Measurements from ENCODE around the gene GNAZ.
"Not testable (repeated sequence)": the region's sequence is repeated elsewhere in the genome, so short reads cannot be mapped to it uniquely, and the experiment has no call there.

GNAZ gene

GRCh38 chr22:23070418-23071229, at the start of gene GNAZ:
Gene GNAZ (plus strand): TSS chr22:23070519. CDS start chr22:23095696, 25,177 bp downstream.
- DNase-seq, result peak; percentile 22

DNA sequence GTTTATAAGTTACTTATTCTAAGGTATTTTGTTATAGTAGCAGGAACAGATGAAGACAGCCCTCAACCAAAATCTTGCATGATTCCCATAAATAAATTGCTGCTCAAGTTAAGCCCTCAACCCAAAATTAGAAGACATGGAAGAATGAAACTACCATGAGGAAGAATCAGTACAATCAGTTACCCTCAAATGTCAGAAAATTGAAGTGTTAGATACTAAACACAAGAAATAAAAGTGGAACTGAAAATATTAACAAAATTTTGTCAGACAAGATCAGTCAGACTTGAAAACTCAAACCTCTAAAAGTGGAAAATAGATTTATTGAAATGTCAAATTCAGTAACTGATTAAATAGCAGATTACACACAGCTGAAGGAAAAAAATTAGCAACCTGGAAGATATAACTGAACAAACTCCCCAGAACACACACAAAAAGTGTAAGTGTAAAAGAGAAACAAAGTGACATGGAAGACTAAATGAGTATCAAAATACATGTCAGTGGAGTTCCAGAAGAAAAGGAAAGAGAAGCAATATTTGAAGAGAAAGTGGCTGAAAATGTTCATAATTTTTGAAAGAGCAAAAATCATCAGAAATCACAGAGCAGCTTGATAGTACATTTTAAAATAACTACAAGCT, 49.5 kb upstream of the GNAZ start:
- DNase-seq, result no peak

DNA sequence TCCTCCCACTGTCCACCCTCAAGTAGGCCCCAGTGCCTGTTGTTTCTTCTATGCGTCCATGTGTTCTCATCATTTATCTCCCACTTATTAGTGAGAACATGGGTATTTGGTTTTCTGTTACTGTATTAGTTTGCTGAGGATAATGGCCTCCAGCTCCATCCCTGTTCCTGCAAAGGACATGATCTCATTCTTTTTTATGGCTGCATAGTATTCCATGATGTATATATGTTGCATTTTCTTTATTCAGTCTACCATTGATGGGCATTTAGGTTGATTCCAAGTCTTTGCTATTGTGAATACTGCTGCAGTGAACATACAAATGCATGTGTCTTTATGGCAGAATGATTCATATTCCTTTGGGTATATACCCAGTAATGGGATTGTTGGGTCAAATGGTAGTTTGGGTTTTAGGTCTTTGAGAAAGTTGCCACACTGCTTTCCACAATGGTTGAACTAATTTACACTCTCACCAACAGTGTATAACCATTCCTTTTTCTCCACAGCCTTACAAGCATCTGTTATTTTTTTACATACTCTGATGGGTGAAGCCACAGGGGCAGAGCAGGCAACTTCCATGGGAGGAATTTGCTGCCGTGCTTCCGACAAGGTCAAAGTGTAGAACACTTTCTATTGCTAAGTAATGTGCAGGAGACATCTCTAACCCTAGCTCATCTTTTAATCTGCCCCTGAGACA, 48.5 kb upstream of the GNAZ start:
- DNase-seq, result not testable (repeated sequence)

GRCh38 chr22:23023294-23023693, 47.0 kb upstream of the GNAZ start:
- no peak for DNase-seq

- no peak for DNase-seq
Measured at GRCh38 chr22:23026777-23027176, 43.5 kb upstream of the GNAZ start.

GRCh38 chr22:23027849-23028248, 42.5 kb upstream of the GNAZ start:
- DNase-seq, result not testable (repeated sequence)

- no peak for DNase-seq
Measured at GRCh38 chr22:23029521-23030228, 40.6 kb upstream of the GNAZ start.

GRCh38 chr22:23031381-23031780, 38.9 kb upstream of the GNAZ start:
- no peak for DNase-seq

- DNase-seq, result no peak
Measured at GRCh38 chr22:23031786-23032185, 38.5 kb upstream of the GNAZ start.

- no peak for DNase-seq
Measured at GRCh38 chr22:23032658-23033057, 37.7 kb upstream of the GNAZ start.

- no peak for DNase-seq
Measured at GRCh38 chr22:23033116-23033905, 37.0 kb upstream of the GNAZ start.

GRCh38 chr22:23034621-23035556, 35.4 kb upstream of the GNAZ start:
- DNase-seq, result no peak

DNA sequence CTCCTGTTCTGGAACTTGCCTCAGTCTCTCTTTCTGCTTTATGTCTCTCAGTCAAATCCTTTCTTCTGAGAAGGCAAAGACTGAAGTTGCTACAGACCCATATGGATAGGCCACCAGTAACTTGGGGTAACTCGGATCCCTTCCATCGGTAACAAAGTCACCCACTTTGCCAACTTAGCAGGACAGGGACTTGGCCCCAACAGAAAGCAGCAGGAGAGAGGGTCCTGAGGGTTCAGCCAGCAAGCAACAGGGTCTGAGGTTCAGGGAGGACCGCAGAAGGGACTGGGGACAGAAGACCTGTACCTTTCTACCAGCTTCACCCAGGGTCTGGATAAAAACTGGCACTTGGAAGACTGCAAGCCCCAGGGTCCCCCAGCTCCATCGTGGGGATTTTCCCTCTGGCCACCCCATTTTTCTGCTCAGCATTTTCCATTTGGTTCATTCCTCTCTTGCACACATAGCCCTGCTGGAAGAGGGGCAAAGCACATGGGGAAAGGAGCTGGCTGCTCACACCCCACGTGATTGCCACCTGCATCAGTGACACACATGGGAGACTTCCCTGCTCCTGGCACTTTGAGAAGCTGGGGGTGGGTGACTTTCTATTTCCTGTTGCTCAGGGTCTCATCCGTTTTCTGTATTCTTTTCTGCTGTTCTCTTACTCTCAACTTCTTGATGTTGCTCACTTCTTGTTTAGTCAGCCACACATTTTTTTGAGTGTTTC, 34.6 kb upstream of the GNAZ start:
- no peak for DNase-seq

DNA sequence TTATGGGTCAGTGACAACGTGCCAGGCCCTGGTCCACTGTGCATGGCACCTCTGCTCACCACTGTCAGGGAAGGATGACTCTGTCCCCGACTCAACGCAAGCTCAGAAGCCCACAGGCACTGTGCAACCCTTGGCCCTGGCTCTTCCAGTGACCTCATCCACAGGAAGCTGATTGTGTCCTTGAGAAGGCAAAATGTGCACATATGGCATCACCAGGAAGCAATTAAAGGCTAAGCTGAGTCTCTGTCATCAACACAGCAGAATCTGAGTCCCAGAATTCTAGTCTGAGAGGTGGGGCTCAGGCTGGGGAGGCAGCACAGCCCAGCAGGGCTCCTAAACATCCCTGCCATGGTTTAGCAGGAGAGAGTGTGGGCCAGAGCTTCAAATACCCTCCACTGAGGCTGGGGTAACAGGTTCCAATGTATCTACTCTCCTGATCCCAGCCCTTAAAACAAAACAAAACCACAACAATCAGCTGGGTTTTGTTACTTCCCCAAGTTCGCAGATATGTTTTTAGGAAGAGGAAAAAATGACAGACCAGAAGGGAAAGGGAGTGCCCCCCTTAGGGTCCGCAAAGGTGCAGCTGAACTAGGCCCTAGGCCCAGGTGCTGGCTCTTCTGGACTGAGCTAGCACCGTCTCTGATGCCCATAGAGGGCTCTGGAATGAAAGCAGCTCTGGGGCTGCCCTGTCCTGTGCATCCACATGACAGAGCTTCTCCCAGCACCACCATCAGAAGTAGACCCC, 33.5 kb upstream of the GNAZ start:
- DNase-seq, result no peak

DNA sequence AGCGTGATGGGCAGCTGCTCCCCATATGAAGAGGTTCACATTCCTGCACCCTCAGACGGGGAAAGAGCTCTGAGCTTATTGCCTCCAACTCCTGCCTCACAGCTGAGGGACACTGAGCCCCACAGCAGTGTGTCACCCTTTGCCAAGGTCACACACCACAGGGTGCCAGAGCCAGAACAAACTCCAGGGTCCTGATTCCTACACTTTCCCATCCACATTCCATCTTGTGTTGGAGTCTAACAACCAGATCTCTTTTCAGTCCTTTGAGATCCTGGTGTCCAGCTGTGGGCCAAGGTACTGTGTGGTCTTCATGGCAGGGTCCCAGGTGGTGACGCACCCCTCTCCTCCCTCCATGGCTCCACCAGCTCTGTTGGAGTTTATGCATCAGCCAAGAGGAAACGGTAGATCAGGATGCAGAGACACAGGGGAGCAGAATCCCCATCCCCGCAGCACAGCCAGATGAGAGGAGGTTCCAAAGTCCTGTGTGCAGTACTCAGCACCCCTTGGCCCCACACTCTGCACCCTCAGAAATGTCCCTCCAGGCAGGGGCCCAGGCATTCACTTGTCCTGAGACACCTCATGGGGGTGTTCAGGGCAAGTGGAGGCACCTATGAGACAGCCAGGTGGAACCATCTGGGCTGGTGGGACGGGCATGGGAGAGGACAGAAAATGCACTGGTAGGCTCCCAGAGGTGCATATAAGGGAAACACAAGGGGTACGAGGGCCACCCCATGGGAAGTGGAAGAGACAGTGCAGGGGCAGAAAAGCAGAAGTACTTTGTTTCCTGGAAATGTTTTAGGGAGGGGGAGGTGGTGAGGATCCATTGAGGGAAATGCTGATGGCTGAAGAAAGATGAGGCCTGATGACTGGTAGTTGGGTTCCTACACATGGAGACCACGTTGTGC, 32.6 kb upstream of the GNAZ start:
- no peak for DNase-seq

- DNase-seq, result no peak
Measured at GRCh38 chr22:23038334-23038642, 32.0 kb upstream of the GNAZ start.

DNA sequence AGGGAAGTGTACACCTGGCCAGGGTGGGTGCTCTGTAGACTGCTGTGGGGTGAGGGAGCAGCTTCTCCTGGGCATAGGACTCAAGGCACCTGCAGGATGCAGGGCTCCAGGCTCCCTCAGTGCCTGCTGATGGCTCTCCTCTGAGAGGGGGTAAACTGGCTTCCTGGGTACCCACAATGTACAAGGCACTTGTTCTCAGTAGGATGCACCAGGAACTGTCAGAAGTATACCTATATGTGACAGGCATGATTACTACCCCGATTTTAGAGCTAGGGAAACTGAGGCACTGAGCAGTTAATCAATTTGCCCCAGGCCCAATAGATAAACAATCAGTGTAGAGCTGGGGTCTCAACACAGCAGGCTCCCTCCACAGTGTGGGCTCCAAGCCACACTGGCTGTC, 31.4 kb upstream of the GNAZ start:
- DNase-seq, result no peak

GRCh38 chr22:23042179-23042578, 28.1 kb upstream of the GNAZ start:
- DNase-seq, result no peak

DNA sequence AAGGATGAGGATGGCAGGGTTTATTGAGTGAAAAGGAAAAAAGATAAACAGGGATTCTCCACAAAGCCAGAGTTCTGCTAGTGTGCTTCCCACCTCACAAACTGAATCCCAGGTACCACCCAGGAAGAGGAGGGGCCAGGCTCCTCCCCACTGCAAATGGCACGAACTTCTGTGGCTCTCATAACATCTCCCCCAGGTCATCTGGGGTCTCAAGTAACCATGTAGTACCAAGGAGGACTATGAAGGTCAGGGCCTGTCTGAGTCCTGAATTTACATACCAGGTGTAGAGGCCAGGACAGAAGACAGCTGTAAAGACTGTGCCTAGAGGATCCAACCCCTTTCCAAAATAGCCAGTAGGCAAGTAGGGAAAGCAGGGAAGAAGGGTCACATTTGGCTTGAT, 25.7 kb upstream of the GNAZ start:
- DNase-seq, result no peak
